GM12892 (cell line): ENCODE results near the gene SVBP.

Source experiments
- POLR2A ChIP-seq: IDR thresholded peaks from 2 replicates; pipeline ENCODE4 v1.6.1; 2011; ENCODE audit warnings: low read depth, low read length, control low read depth
- POLR2AphosphoS5 ChIP-seq: IDR thresholded peaks from 2 replicates; pipeline ENCODE4 v1.6.1; 2011; ENCODE audit warnings: low read depth, low read length, control low read depth
- TAF1 ChIP-seq: IDR thresholded peaks from 2 replicates; pipeline ENCODE4 v1.6.1; 2011; ENCODE audit warnings: low read depth, mild to moderate bottlenecking, control low read depth, low read length, borderline replicate concordance

- TF ChIP-seq TAF1 (no peak), POLR2A (no peak), POLR2AphosphoS5 (no peak)
These were observed 37.5 kb downstream of the SVBP start for GRCh38 chr1:42779725-42780124.
